Activated T-cell treated with anti-CD3 and anti-CD28 coated beads for 4 hours (primary cell): ENCODE data around the gene GRID1.

Experiments used
- DNase-seq: peaks from one replicate; pipeline ENCODE4 v3.0.0-alpha.2; 2020

GRID1 gene

DNA sequence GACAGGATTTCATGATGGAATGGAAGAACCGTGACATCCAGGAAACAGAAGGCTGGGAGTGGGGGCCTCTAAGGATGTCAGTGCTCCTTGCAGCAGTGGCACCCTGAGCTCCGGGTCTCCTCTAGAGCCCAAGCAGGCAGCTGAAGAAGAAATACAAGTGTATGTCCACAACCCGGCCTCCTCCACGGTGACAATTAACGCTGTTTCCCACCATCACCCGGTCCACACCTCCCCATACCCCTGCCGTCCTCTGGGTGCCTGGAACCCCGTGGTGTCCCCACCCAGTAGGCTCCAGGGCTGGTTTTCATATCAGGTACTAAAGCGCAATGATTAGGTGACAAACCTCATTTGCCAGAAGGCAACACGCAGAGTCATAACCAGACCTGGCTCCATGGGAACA, 30.3 kb downstream of the GRID1 start:
- DNase-seq: no peak

GRCh38 chr10:86335831-86336230, 30.8 kb downstream of the GRID1 start:
- no peak for DNase-seq

GRCh38 chr10:86335257-86335656, 31.3 kb downstream of the GRID1 start:
- DNase-seq: no peak

DNA sequence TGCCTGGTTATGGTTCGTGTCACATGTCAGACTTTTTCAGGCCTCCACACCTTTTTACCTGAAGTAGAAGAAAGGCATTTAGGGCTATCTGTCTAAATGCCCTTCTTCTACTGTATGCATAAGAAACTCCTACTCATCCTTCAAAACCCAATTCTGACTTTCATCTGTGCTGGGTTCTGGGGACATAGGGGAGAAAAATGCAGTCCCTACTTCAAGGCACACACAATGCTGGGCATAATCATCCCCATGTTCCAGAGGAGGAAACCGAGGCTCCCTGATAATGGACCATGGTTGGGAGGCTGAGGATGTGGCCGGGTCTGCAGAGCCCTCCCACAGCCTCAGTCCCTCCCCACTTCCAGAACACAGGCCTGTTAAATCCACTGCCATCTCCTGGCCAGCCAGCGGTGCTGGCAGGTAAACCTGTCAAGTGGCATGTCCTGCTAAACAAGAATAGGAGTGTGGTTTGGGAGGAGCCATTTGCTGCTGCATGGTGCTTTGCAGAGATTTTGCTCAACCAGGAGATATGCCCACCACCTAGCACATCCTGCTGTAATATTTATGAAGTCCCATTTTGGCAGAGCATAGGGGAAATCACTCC, 32.0 kb downstream of the GRID1 start:
- DNase-seq: no peak

DNA sequence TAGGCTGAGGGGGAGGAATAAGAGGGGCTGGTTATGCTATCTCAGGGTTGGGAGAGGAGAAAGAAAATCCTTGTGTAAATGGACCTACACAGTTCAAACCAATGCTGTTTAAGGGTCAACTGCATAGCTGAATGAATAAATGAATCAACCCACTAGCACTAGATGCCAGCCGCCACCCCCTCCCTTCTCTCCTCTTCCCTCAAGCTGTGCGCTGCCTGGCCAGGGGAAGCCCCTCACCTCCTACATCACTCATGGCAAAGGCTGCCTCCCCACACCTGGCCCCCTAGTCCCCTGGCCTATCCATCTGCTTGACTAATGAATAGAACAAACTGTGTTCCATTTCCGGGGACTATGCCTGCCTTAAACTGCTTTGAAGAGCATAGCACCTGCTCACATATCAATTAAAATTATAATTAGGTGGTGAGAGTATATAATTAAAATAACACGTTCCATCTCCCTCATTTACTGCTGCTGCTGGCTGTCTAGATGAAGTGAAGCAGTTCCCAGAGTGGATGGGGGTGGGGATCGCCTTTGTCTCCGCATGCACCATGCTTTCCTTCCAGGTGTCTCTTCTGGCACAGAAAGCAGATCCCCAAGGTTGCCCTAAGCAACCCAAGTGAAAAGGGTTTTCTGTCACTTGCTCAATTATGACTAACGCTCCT, 32.6 kb downstream of the GRID1 start:
- DNase-seq: no peak

DNA sequence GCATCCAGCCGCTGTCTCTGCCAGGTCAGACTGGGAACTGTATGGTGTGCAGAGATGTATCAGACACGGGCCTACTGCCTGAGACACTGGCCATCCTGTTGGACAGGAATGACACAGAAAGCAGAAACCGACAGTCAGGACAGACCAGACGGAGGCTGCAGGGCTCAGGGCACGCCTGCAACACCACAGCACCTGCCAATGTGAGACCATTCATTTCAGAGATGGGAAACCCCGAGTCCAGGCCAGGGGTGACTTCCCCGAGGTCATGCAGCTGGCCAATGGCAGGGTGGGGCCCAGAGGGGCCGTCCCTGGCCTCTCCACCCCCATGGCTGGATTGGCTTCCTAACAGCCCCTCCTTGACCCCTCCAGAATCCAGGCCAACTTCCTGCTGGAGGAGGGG, 34.7 kb downstream of the GRID1 start:
- DNase-seq: no peak

DNA sequence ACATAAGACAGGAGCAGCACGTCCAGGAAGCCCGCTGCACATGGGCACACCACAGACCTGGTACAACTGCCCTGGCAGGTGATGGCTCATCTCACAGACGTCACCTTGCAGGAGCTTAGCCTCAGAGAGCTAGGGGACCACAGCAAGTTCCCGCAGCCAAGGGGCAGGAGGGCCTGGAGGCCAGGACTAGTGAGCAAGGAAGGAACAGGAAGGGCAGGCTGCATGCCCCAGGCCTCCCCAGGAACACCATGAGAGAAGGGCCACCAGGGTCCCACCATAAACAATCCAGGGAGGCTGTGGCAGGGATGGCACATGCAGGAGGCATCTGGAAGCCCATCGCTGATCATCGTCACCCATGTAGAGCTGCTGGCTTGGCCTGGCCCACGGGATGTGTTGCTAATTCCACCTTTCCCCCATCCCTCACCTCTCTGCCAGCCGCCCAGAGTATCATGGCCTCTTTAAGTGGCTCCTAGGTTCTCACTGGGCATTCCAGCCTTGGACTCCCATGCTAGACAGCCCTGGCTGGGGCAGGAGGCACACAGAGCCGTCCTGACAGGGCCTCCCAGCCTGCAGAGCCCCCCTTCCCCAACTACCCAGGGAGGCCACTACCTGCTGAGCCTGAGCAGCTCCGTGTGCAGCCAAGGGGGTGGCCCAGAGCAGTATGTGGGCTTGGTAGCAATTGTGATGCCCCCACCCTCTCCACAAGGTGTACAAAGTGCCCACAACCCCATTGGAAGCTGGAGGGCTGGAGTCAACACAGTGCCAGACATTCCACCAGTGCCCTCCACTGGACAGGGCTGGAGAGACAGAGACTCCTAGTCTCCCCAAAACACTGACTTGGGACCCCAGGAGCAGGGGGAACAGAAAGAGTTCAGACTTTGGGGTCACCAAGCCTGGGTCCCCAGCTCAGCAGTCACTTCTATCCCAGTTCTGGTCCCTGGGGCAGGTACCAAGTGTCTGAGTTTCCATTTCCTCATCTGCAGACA, 35.5 kb downstream of the GRID1 start:
- no peak for DNase-seq

GRCh38 chr10:86329896-86330680, 36.5 kb downstream of the GRID1 start:
- DNase-seq: no peak

- DNase-seq: no peak
Observed at GRCh38 chr10:86329093-86329710, 37.4 kb downstream of the GRID1 start.

- DNase-seq: no peak
Observed at GRCh38 chr10:86327954-86328725, 38.5 kb downstream of the GRID1 start.

GRCh38 chr10:86325158-86325557, 41.4 kb downstream of the GRID1 start:
- no peak for DNase-seq

GRCh38 chr10:86321568-86321967, 45.0 kb downstream of the GRID1 start:
- no peak for DNase-seq

DNA sequence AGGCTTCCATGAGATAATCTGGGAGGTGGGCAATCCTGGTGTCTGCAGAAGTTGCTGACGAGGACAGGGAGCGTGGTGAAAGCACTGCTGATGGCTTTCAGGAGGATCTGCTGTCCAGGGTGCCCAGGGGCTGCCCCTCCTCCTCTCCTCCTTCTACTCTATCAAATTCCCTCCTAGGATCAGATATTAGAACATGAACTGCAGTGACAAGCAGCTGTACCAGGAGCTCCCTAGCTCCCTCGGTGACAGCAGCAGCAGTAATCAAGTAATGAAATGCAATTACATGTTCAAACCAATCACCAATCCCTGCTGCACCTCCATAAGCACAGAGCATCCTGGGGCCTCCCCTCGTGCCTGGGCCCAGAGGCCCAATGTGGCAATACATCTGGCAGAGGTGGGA, 46.9 kb downstream of the GRID1 start:
- DNase-seq: no peak

DNA sequence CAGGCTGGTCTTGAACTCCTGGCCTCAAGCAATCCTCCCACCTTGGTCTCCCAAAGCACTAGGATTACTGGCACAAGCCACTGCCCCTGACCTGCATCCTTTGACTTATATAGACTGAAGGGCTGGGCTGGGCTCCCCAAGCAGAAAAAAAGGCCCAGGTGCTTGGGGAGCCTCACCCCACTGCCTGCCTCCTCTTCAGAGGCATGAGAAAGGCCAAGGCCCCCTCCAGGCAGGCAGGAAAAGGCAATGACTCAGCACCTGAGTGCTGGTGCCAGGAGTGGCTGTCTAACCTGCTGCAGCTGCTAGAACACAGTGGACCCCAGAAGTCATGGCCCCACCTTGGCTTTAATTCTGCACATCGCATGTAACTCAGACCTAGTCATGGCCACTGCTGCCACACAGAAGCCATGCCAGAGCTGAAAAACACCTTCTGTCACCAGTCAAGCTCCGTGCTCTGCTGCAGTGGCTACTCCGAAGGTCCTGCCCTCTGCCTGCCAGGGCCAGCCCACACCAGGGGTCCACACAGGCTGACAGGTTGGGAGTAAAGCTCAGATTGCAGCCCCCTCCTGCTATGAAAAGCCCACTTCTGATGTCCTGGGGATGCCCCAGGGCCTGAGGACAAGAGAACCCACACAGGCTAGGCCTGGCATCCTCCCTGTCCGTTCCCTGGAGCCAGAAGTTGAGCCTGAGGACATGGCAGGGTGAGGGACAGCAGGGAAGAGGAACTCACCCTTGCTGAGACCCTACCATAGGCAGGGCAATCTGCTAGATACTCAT, 48.5 kb downstream of the GRID1 start:
- DNase-seq: no peak

DNA sequence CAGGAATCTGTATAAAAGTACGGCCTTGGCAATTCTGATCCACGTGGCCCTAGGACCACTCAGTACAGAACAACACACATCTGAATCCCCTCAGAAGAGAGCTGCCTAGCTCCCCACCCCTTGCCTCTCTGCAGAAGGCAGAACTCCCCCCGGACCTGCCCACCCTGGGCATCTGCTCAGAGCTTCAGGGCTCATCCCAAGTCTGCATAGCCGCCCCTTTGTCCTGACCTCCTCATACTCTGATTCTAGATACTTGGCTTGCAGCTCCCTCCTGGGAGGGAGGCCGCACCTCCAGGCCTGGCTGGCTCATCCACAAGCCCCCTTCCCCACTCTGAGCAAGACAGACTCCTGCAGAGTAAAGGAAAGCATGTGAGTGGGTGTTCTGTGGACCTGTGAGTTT, 49.6 kb downstream of the GRID1 start:
- no peak for DNase-seq

- no peak for DNase-seq
Observed at GRCh38 chr10:86316274-86316835, 50.2 kb downstream of the GRID1 start.

- DNase-seq: no peak
Observed at GRCh38 chr10:86315549-86315942, 51.0 kb downstream of the GRID1 start.

- no peak for DNase-seq
Observed at GRCh38 chr10:86314616-86315548, 51.7 kb downstream of the GRID1 start.

DNA sequence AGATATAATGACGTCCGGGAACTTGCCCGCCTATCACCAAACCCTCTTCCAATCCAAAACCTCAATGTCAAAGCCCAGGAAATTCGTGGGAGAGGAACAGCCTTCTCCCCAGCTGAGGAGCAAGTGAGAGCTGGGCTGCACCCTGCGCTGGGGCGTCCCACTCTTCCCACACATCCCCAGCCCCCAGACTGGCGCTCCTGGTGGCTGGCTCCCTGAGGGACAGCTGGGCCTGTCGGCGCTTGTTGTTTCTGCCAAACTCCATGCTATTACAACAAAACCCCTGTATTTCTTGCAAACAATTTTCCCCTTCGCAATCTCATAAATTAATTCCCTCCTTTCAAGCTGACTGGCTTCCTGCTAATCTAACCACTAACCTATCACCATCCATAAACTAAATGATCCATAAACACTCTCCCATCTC, 53.0 kb downstream of the GRID1 start:
- DNase-seq: no peak
